Fibroblast of gingiva (primary cell): Measurements from ENCODE around the gene LDB3.

ENCODE experiments used
- DNase-seq: peaks from one replicate; pipeline ENCODE4 v3.0.0-alpha.2; 2011; ENCODE audit warnings: low read depth

Gene LDB3

GRCh38 chr10:86651021-86651471 lies 17.3 kb upstream of the LDB3 start:
- no peak for DNase-seq

- no peak for DNase-seq
Measured at GRCh38 chr10:86651631-86652331, 16.5 kb upstream of the LDB3 start.

GRCh38 chr10:86652361-86653202 lies 15.7 kb upstream of the LDB3 start:
- no peak for DNase-seq

DNA sequence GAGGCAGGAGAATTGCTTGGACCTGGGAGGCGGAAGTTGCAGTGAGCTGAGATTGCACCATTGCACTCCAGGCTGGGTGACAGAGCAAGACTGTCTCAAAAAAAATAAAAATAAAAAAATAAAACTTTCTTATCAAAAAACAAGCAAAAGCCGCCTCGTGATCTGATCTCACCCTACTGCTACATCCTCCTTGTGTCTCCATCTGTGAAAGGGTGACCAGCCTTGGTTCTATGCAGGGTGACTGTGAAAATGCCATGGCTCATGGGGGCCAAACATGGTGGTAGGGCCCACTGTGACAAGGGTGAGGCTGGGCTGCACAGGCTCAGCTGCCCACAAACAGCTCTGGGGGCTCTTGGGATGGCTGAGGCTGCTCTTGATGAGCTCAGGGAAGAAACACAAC lies 14.9 kb upstream of the LDB3 start:
- DNase-seq: no peak

DNA sequence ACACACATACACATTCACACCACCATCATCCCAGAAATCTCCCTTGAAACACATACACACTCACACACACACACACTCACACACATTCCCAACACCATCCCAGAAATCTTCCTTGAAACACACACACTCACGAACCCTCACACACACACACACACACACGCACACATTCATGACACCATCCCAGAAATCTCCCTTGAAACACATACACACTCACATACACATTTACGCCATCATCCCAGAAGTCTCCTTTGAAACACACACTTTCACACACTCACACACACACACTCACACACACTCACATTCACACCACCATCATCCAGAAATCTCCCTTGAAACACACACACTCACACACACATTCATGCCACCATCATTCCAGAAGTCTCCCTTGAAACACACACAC lies 14.3 kb upstream of the LDB3 start:
- no peak for DNase-seq

DNA sequence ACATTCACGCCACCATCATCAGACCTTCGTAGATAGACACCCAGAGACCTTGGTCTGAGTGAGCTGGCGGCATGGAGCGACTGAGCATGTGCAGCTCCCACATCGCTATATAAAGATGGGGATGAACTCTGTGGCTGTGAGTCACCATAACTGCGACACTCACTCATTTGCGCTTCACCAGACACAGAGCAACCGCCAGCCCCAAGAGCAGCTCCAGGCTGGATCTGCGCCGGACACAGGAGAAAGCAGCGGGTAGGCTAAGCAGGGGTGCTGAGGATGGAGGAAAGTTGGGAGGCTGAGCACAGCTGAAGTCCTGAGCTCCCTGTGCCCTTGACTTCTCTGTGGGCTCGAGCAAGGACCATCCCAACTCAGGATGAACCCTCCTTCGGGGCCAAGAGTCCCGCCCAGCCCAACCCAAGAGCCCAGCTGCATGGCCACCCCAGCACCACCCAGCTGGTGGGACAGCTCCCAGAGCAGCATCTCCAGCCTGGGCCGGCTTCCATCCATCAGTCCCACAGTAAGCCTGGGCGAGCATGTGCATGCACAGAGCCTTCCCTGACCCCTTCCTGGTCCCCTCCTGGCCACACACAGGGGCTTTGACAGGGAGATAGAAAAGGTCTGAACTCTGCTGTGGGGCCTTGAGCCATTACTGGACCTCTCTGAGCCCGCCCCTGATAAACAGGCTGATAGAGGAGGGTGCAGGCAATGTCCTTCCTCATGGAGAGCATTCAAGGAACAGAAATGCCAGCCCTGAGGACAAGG lies 13.7 kb upstream of the LDB3 start, which contains the start of gene OPN4:
TSS of gene OPN4 (plus strand) at position 137 of the 762 bp plus-strand sequence. CDS start at position 374, 237 bp downstream.
- no peak for DNase-seq

DNA sequence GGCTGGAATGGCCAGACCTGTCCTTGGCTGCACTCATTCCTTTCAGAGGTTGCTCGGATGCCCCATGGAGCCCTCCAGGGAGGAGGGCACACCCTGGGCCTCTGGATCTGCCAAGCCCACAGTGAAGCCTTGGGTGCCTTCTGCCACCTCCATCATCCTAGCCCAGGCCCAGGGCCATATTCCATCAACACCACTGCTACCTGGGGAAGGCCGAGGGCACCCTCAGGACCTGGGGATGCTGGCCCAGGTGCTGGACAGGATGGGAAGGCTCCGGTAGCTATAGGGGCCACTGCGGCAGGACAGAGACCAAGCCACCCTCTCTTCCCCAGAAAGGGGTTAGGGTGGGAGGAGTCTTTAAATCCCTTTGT lies 13.2 kb upstream of the LDB3 start:
- no peak for DNase-seq

GRCh38 chr10:86655596-86655995 lies 12.7 kb upstream of the LDB3 start:
- no peak for DNase-seq

DNA sequence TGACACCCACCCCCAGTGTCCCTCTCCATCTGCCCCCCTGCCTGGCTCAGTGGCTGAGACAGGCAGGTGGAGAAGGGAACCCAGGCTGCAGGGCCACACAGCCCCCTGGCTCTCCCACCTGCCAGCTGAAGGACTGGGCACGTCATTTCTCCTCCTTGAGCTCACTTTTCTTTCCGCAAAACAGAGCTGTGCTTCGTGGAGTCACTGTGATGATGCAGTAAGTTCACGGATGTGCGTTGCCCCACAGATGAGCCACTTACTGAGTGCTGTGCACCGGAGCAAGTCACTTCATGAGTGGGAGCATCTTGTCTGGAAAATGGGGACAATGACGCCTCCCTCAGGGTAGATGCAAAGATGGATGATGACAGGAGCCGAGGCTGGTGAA lies 11.3 kb upstream of the LDB3 start:
- DNase-seq: no peak

- DNase-seq: no peak
Measured at GRCh38 chr10:86657396-86658011, 10.8 kb upstream of the LDB3 start.

- no peak for DNase-seq
Measured at GRCh38 chr10:86658261-86658741, 10.0 kb upstream of the LDB3 start.

- DNase-seq: no peak
Measured at GRCh38 chr10:86658751-86659150, 9.6 kb upstream of the LDB3 start.

DNA sequence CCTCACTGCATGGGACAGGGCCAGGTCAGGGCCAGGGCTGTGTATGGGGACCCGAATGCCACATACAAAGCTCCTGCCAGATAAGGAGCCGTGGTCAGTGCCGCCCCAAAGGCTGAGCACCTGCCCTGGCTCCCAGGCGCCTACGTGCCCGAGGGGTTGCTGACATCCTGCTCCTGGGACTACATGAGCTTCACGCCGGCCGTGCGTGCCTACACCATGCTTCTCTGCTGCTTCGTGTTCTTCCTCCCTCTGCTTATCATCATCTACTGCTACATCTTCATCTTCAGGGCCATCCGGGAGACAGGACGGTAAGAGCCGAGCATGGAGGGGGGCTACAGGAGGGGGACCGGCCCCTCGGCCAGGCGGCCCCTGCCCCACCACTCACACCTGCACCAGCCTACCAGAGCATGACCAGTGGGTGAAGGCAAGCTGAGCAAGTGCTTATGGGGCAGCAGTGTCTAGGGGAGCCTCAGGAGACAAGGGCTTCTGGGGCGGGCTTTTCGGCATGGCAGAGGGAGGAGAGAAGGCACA lies 9.1 kb upstream of the LDB3 start:
- DNase-seq: no peak

DNA sequence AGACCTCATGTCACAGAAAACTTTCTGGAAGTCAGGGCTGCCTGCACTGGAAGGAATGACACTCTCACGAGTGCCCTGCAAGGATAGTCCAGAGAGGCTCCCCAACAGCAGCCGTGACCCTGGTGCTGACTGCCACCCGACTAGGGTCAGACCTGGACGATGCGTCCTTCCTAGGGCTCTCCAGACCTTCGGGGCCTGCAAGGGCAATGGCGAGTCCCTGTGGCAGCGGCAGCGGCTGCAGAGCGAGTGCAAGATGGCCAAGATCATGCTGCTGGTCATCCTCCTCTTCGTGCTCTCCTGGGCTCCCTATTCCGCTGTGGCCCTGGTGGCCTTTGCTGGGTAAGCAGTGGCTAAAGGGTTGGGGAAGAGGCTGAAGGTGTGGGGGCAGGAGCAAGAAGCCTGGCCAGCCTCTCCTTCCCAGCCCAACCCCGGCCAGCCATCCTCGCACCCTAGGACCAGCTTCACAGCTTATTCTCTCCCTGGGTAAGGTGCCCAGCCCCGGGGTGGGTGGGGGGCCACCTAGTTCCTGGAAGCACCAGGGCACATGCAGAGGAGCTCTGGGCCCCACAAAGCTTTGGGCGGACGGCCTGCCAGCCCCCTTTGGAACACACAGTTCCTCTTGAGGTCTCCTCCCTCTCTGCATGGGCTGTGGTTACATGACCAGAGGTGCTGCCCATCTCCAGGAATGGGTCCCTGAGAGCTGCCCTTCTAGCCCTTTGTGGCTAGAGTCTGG lies 8.4 kb upstream of the LDB3 start:
- no peak for DNase-seq

GRCh38 chr10:86661161-86662025 lies 6.9 kb upstream of the LDB3 start:
- no peak for DNase-seq

- DNase-seq: no peak
Measured at GRCh38 chr10:86662186-86663045, 5.9 kb upstream of the LDB3 start.

DNA sequence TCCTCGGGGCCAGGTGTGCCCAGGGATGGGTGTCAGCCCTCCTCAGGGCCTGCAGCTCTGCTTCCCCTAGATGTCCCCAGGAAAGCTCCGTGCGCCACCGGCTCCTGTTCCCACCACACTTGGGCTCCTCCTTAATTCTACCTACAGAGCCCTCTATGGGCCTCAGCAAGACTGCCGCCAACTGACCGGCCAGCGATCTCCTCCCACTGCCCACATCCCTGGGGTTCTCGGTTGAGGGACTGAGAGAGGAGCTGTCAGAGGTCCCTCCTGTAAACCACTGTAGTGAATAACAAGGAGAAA lies 5.3 kb upstream of the LDB3 start:
- DNase-seq: no peak

DNA sequence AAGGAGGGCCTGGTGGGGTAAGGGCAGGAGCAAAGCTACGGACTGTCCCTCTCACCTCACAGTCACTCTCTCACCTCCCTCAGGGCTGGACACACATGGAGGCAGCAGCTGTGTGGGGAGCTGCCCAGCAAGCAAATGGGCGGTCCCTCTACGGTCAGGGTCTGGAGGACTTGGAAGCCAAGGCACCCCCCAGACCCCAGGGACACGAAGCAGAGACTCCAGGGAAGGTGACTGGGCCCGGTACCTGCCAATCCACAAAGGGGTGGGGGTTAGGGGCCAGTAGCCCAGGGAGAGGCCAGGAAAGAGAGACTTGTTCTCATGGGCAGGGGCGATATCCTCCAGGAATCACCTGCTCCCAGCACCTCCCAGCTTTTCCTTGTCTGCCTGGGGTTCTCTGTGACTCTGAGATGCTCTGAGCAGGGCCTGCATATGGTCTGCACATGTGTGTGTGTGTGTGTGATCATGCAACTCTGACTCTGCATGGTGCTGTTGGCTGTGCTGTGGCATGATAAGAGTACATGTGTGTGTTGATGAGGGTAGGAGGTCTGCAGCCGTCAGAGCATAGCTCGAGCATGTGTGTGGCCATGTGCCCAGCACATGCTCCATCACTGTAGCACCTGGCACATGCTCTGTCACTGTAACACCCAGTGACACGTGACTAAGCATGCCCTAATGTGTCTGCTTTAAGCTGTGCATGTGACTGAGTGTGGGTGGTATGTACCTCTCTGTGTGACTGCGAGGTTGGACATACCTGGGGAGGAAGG lies 4.6 kb upstream of the LDB3 start:
- DNase-seq: no peak
